Vagina (tissue), 2 donors: ENCODE measurements around the gene DHRS2. TPM values are rescaled to one million over a fixed set of nuclear protein-coding genes. Genes with fewer than 3 reads are reported as not detected.
"Not testable (repeated sequence)": the region's sequence is repeated elsewhere in the genome, so short reads cannot be mapped to it uniquely, and the experiment has no call there.

Source experiments
- DNase-seq, 2 donors: peaks; one replicate each; pipeline ENCODE4 v3.0.0-alpha.2; 2017; ENCODE audit errors: extremely low spot score in 2 of 2
- H3K27ac ChIP-seq: fragments of 200-600 bp; sonication (generic); one replicate; pipeline ENCODE4 v1.5.1; 2019
- H3K27me3 ChIP-seq: fragments of 200-600 bp; sonication (generic); one replicate; pipeline ENCODE4 v1.5.1; 2019
- H3K36me3 ChIP-seq, 2 donors: fragments of 200-600 bp; sonication (generic); one replicate each; pipeline ENCODE4 v1.5.1; 2017 to 2019
- H3K4me1 ChIP-seq: fragments of 200-600 bp; sonication (generic); one replicate; pipeline ENCODE4 v1.5.1; 2019
- H3K4me3 ChIP-seq, 2 donors: fragments of 200-600 bp; sonication (generic); 1 replicate in 1 of 2; 2 replicates in 1 of 2; pipeline ENCODE4 v1.5.1; 2016 to 2019
- H3K9me3 ChIP-seq: fragments of 200-600 bp; sonication (generic); one replicate; pipeline ENCODE4 v1.5.1; 2019
- CTCF ChIP-seq, 3 experiments: fragments of 450-650 bp in 2 of 3; fragments of 200-600 bp in 1 of 3; sonication (generic) in 1 of 3; IDR thresholded peaks; one replicate each; pipeline ENCODE4 v1.5.1; 2017 to 2019; ENCODE audit warnings: antibody characterized with exemption in 3 of 3, mild to moderate bottlenecking in 2 of 3, moderate library complexity in 2 of 3
- POLR2A ChIP-seq, 2 donors: fragments of 450-650 bp; IDR thresholded peaks; one replicate each; pipeline ENCODE4 v1.6.1; 2017; ENCODE audit warnings: antibody characterized with exemption in 2 of 2, mild to moderate bottlenecking in 2 of 2, moderate library complexity in 2 of 2
- POLR2AphosphoS5 ChIP-seq, 2 donors: sonication (generic); formaldehyde crosslinking; IDR thresholded peaks; one replicate each; pipeline ENCODE4 v1.9.0; 2017; ENCODE audit warnings: antibody characterized with exemption in 2 of 2, mild to moderate bottlenecking in 2 of 2, low read depth in 1 of 2; ENCODE audit not compliant: insufficient read depth in 1 of 2
- intact Hi-C: fragments of 100-400 bp; cut with DNase I; formaldehyde crosslinking; loops from one replicate; pipeline ENCODE4 v1.15.1; 2023
- total RNA-seq: library from RNA; depleted of rRNA; stranded (reverse); fragments of >200 nt; gene quantifications from one replicate; pipeline ENCODE4 v1.2.3, GENCODE V29; 2016

DHRS2 gene
- total RNA-seq, 1 donor from 2014 or later: 0.25 TPM

GRCh38 chr14:23609001-23609400, 27.2 kb upstream of the DHRS2 start:
- intact Hi-C loops: no loop called here
- Histone ChIP-seq H3K4me1 (no peaks in the 10 kb centered on the region), H3K36me3 (no peaks in the 10 kb centered on the region), H3K27ac (no peak overlapping the region), H3K9me3 (no peaks in the 10 kb centered on the region), H3K4me3 (no peak overlapping the region), H3K27me3 (no peaks in the 10 kb centered on the region)
- DNase-seq: no peak
- TF ChIP-seq POLR2AphosphoS5 (IDR thresholded peaks at IDR 0.05; ENCODE audit: insufficient read depth in 1 of 2, low read depth in 1 of 2) (no peak), CTCF (IDR thresholded peaks at IDR 0.05) (no peak), POLR2A (IDR thresholded peaks at IDR 0.05) (no peak)

- H3K27ac ChIP-seq, H3K9me3 ChIP-seq, H3K36me3 ChIP-seq, H3K4me3 ChIP-seq, H3K27me3 ChIP-seq, DNase-seq, H3K4me1 ChIP-seq, intact Hi-C loops: not testable (repeated sequence)
These were observed 26.6 kb upstream of the DHRS2 start for GRCh38 chr14:23609411-23610089.

GRCh38 chr14:23610090-23610814, 25.9 kb upstream of the DHRS2 start:
- TF ChIP-seq CTCF (IDR thresholded peaks at IDR 0.05): no peak
- Histone ChIP-seq H3K4me1 (no peaks in the 10 kb centered on the region), H3K9me3 (no peaks in the 10 kb centered on the region), H3K4me3 (no peak overlapping the region), H3K27me3 (no peaks in the 10 kb centered on the region), H3K27ac (no peak overlapping the region), H3K36me3 (no peaks in the 10 kb centered on the region)
- DNase-seq: no peak
- intact Hi-C loops: no loop called here

DNA sequence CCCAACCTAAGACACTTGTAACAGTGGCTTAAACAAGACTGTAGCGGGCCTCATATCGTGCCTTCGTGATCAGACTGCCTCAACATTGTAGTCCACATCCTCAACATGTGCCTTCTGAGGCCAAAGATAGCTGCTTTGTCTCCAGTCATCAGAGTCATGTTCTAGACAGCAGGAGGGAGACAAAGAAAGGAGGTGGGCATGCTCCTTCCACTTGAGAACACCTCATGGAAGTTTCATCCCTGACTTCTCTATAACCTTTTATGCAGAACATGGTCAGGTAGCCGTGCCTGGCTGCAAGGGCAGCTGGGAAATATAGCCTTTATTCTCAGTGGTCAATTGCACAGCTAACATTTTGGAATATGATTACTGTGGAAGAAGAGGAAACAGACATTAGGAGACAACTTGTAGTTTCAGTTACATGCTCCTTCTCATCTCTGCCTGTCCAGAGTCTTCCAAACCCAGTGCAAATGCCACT, 25.3 kb upstream of the DHRS2 start:
- no peaks in the 10 kb centered on the region for H3K27me3 ChIP-seq
- DNase-seq: no peak
- intact Hi-C loops: no loop called here

GRCh38 chr14:23612354-23612732, 23.8 kb upstream of the DHRS2 start:
- Histone ChIP-seq H3K27ac (no peak overlapping the region), H3K27me3 (no peaks in the 10 kb centered on the region), H3K4me3 (no peak overlapping the region), H3K9me3 (no peaks in the 10 kb centered on the region), H3K36me3 (no peaks in the 10 kb centered on the region), H3K4me1 (no peaks in the 10 kb centered on the region)
- intact Hi-C loops: no loop called here
- no peak for DNase-seq
- TF ChIP-seq POLR2AphosphoS5 (IDR thresholded peaks at IDR 0.05; ENCODE audit: insufficient read depth in 1 of 2, low read depth in 1 of 2): no peak
- no peak for TF ChIP-seq CTCF (IDR thresholded peaks at IDR 0.05)
- TF ChIP-seq POLR2A (IDR thresholded peaks at IDR 0.05): no peak

More for the DNA sequence above, 25.3 kb upstream of the DHRS2 start:
- TF ChIP-seq CTCF (IDR thresholded peaks at IDR 0.05): no peak
- no peak for TF ChIP-seq POLR2AphosphoS5 (IDR thresholded peaks at IDR 0.05; ENCODE audit: insufficient read depth in 1 of 2, low read depth in 1 of 2)
- TF ChIP-seq POLR2A (IDR thresholded peaks at IDR 0.05): no peak
- Histone ChIP-seq H3K4me3 (no peak overlapping the region), H3K9me3 (no peaks in the 10 kb centered on the region), H3K4me1 (no peaks in the 10 kb centered on the region), H3K36me3 (no peaks in the 10 kb centered on the region), H3K27ac (no peak overlapping the region)
